ENCODE results near the gene IGIP.

Gene IGIP

GRCh38 chr5:140178482-140179116 is 52.9 kb downstream of the IGIP start:
- no peak for TF ChIP-seq CTCF (IDR thresholded peaks at IDR 0.05; ENCODE audit: insufficient read depth, low read depth, low read length, missing control alignments)
- no peak for DNase-seq (ENCODE audit: low read depth)
- no peak overlapping the region for H3K4me3 ChIP-seq (ENCODE audit: low read length)
